ENCODE results near the gene PPARGC1A.

The PPARGC1A gene

GRCh38 chr4:23889814-23890341, at the start of gene PPARGC1A:
Gene PPARGC1A, minus strand, starts transcription at chr4:23890047. Its CDS starts 90 bp downstream, at chr4:23889957.
- DNase-seq = peak; percentile 63

- no peak for DNase-seq
These were observed 48.9 kb upstream of the PPARGC1A start for GRCh38 chr4:23938796-23939195.

- no peak for DNase-seq
These were observed 47.3 kb upstream of the PPARGC1A start for GRCh38 chr4:23937173-23937572.

- peak; percentile 78 for DNase-seq
These were observed 45.1 kb upstream of the PPARGC1A start for GRCh38 chr4:23934915-23935314.

GRCh38 chr4:23934223-23934622, 44.4 kb upstream of the PPARGC1A start:
- DNase-seq = no peak

GRCh38 chr4:23932901-23933308, 43.1 kb upstream of the PPARGC1A start:
- peak; percentile 62 for DNase-seq

GRCh38 chr4:23932186-23932585, 42.3 kb upstream of the PPARGC1A start:
- no peak for DNase-seq

GRCh38 chr4:23931489-23931830, 41.6 kb upstream of the PPARGC1A start:
- no peak for DNase-seq

- DNase-seq = peak; percentile 78
These were observed 41.1 kb upstream of the PPARGC1A start for GRCh38 chr4:23930750-23931488.

- no peak for DNase-seq
These were observed 39.4 kb upstream of the PPARGC1A start for GRCh38 chr4:23929248-23929647.

GRCh38 chr4:23924556-23924955, 34.7 kb upstream of the PPARGC1A start:
- DNase-seq = no peak

GRCh38 chr4:23923840-23924239, 34.0 kb upstream of the PPARGC1A start:
- no peak for DNase-seq

- DNase-seq = no peak
These were observed 33.3 kb upstream of the PPARGC1A start for GRCh38 chr4:23923141-23923540.

- DNase-seq = no peak
These were observed 32.8 kb upstream of the PPARGC1A start for GRCh38 chr4:23922541-23923111.

- no peak for DNase-seq
These were observed 32.2 kb upstream of the PPARGC1A start for GRCh38 chr4:23922013-23922412.

GRCh38 chr4:23921447-23921845, 31.6 kb upstream of the PPARGC1A start:
- no peak for DNase-seq

- DNase-seq = no peak
These were observed 31.0 kb upstream of the PPARGC1A start for GRCh38 chr4:23920716-23921446.

- no peak for DNase-seq
These were observed 30.4 kb upstream of the PPARGC1A start for GRCh38 chr4:23920296-23920695.

- no peak for DNase-seq
These were observed 26.4 kb upstream of the PPARGC1A start for GRCh38 chr4:23916282-23916681.

- DNase-seq = no peak
These were observed 25.7 kb upstream of the PPARGC1A start for GRCh38 chr4:23915459-23916132.

- DNase-seq = no peak
These were observed 22.0 kb upstream of the PPARGC1A start for GRCh38 chr4:23911675-23912455.

- no peak for DNase-seq
These were observed 19.8 kb upstream of the PPARGC1A start for GRCh38 chr4:23909671-23910070.
